ENCODE data around the gene JAK1. TPM values are rescaled to one million over a fixed set of nuclear protein-coding genes. Genes with fewer than 3 reads are reported as not detected.

The JAK1 gene
- total RNA-seq, 1 experiment from 2014 or later, result 44.1 TPM

GRCh38 chr1:64980745-64981600, 14.6 kb upstream of the JAK1 start:
- Histone ChIP-seq H3K79me2 (ENCODE audit: low read length) (no peaks in the 10 kb centered on the region), H3K27me3 (ENCODE audit: low read length) (no peaks in the 10 kb centered on the region), H3K27ac (ENCODE audit: low read length) (peak overlapping the region; percentile 96), H3F3A (ENCODE audit: low read length, unreplicated experiment) (peaks cover 4% of the 10 kb centered on the region), H4K20me1 (ENCODE audit: low read length) (no peaks in the 10 kb centered on the region), H3K4me2 (ENCODE audit: low read length) (peak overlapping the region; percentile 66), H3K36me3 (ENCODE audit: low read depth, low read length) (no peaks in the 10 kb centered on the region), H3K9ac (ENCODE audit: low read length) (peak overlapping the region; percentile 63), H3K9me2 (replicated peaks; ENCODE audit: low read length) (no peaks in the 10 kb centered on the region), H3K9me3 (ENCODE audit: low read length) (no peaks in the 10 kb centered on the region), H3K4me1 (ENCODE audit: insufficient read depth, low read length) (peaks cover 25% of the 10 kb centered on the region), H2AFZ (ENCODE audit: low read length) (no peak overlapping the region; the same call in 1 of the 2 replicates), H3K4me3 (ENCODE audit: low read length) (no peak overlapping the region; the same call in 1 of the 2 replicates)
- intact Hi-C loops (cut with micrococcal nuclease), result loop anchor here (1.0 kb wide), 1 partner anchor 33 kb away; no protein-coding TSS in a partner anchor
- peak; percentile 80 for DNase-seq
- BruUV-seq (replicated peaks), result no TSS peak
- TF ChIP-seq CTCF (conservative IDR thresholded peaks at IDR 0.05; ENCODE audit: low read depth, low read length) (no peak), EZH2 (IDR thresholded peaks at IDR 0.05; ENCODE audit: low read length, unreplicated experiment) (no peak), EZH2phosphoT487 (IDR thresholded peaks at IDR 0.05; ENCODE audit: borderline replicate concordance, low read length) (no peak)
- ATAC-seq, result peak; percentile 74
- ChIA-PET POLR2A (ENCODE audit: unreplicated experiment) (no interaction called here), CTCF (no interaction called here)

- Histone ChIP-seq H4K20me1 (ENCODE audit: low read length) (no peaks in the 10 kb centered on the region), H3K9me2 (replicated peaks; ENCODE audit: low read length) (no peaks in the 10 kb centered on the region), H3K4me2 (ENCODE audit: low read length) (no peak overlapping the region), H3K36me3 (ENCODE audit: low read depth, low read length) (no peaks in the 10 kb centered on the region), H3K79me2 (ENCODE audit: low read length) (no peaks in the 10 kb centered on the region), H3K27me3 (ENCODE audit: low read length) (no peaks in the 10 kb centered on the region), H3F3A (ENCODE audit: low read length, unreplicated experiment) (peaks cover 4% of the 10 kb centered on the region), H2AFZ (ENCODE audit: low read length) (no peak overlapping the region), H3K4me1 (ENCODE audit: insufficient read depth, low read length) (peaks cover 25% of the 10 kb centered on the region), H3K27ac (ENCODE audit: low read length) (no peak overlapping the region), H3K9ac (ENCODE audit: low read length) (no peak overlapping the region), H3K9me3 (ENCODE audit: low read length) (no peaks in the 10 kb centered on the region), H3K4me3 (ENCODE audit: low read length) (no peak overlapping the region)
- intact Hi-C loops (cut with micrococcal nuclease), result no loop called here
- no peak for ATAC-seq
- CTCF ChIA-PET, result no interaction called here
- DNase-seq, result no peak
- POLR2A ChIA-PET (ENCODE audit: unreplicated experiment), result interaction anchor here (0.5 to 0.6 kb wide), 2 partner anchors 222 to 376 kb away, joined by 3 to 31 read pairs; no protein-coding TSS in a partner anchor
- no peak for TF ChIP-seq CTCF (conservative IDR thresholded peaks at IDR 0.05; ENCODE audit: low read depth, low read length)
- TF ChIP-seq EZH2 (IDR thresholded peaks at IDR 0.05; ENCODE audit: low read length, unreplicated experiment), result no peak
- no peak for TF ChIP-seq EZH2phosphoT487 (IDR thresholded peaks at IDR 0.05; ENCODE audit: borderline replicate concordance, low read length)
- no TSS peak for BruUV-seq (replicated peaks)
Measured at GRCh38 chr1:64979358-64979757, 13.0 kb upstream of the JAK1 start.

GRCh38 chr1:64976361-64976760, 10.0 kb upstream of the JAK1 start:
- H3K9me3 ChIP-seq (ENCODE audit: low read length), result no peaks in the 10 kb centered on the region
- no peak overlapping the region for H3K4me3 ChIP-seq (ENCODE audit: low read length)
- H3K36me3 ChIP-seq (ENCODE audit: low read depth, low read length), result no peaks in the 10 kb centered on the region
- ATAC-seq, result no peak
- no peak overlapping the region for H2AFZ ChIP-seq (ENCODE audit: low read length)
- H3K9me2 ChIP-seq (replicated peaks; ENCODE audit: low read length), result no peaks in the 10 kb centered on the region
- intact Hi-C loops (cut with micrococcal nuclease), result no loop called here
- DNase-seq, result no peak
- H3K4me1 ChIP-seq (ENCODE audit: insufficient read depth, low read length), result peaks cover 3% of the 10 kb centered on the region
- no peak overlapping the region for H3K27ac ChIP-seq (ENCODE audit: low read length)
- H3K79me2 ChIP-seq (ENCODE audit: low read length), result no peaks in the 10 kb centered on the region
- H3K27me3 ChIP-seq (ENCODE audit: low read length), result no peaks in the 10 kb centered on the region
- POLR2A ChIA-PET (ENCODE audit: unreplicated experiment), result no interaction called here
- TF ChIP-seq CTCF (conservative IDR thresholded peaks at IDR 0.05; ENCODE audit: low read depth, low read length), result no peak
- TF ChIP-seq EZH2phosphoT487 (IDR thresholded peaks at IDR 0.05; ENCODE audit: borderline replicate concordance, low read length), result no peak
- no peak for TF ChIP-seq EZH2 (IDR thresholded peaks at IDR 0.05; ENCODE audit: low read length, unreplicated experiment)
- no peak overlapping the region for H3K4me2 ChIP-seq (ENCODE audit: low read length)
- CTCF ChIA-PET, result no interaction called here
- no peaks in the 10 kb centered on the region for H4K20me1 ChIP-seq (ENCODE audit: low read length)
- H3F3A ChIP-seq (ENCODE audit: low read length, unreplicated experiment), result no peaks in the 10 kb centered on the region
- no peak overlapping the region for H3K9ac ChIP-seq (ENCODE audit: low read length)
- BruUV-seq (replicated peaks), result no TSS peak

All from PC-3 (cell line).